Activated CD8-positive, alpha-beta T cell treated with anti-CD3 and anti-CD28 coated beads, Interleukin-2, amount 10 ng/mL, durations not matched to agents 7 days and 5 days (primary cell): ENCODE data around the gene CHCHD3. TPM values are rescaled to one million over a fixed set of nuclear protein-coding genes. Genes with fewer than 3 reads are reported as not detected.

Source experiments
- ATAC-seq: fragments of 150-1000 bp; cut with Tn5 transposase; one replicate; pipeline ENCODE4 v1.10.0; 2021; ENCODE audit warnings: moderate library complexity
- CTCF ChIA-PET: fragments of 350-600 bp; sonication (Branson Sonifier 250); formaldehyde crosslinking; loops from one replicate; lab custom pipeline; 2021; ENCODE audit warnings: antibody characterized with exemption; lab: Charles Lee
- POLR2A ChIA-PET: fragments of 350-600 bp; sonication (Branson Sonifier 250); formaldehyde crosslinking; loops from one replicate; lab custom pipeline; 2021; ENCODE audit warnings: antibody characterized with exemption; lab: Charles Lee
- DNase-seq: peaks from one replicate; pipeline ENCODE4 v3.0.0-alpha.2; 2020
- H3K27ac Mint-ChIP-seq: one replicate; pipeline ENCODE4 v1.8.0; 2021; ENCODE audit warnings: mild to moderate bottlenecking, mixed read lengths
- H3K27me3 Mint-ChIP-seq: one replicate; pipeline ENCODE4 v1.8.0; 2021; ENCODE audit warnings: low read depth, mixed read lengths
- H3K36me3 Mint-ChIP-seq: one replicate; pipeline ENCODE4 v1.8.0; 2021; ENCODE audit warnings: low read depth, mixed read lengths
- H3K4me1 Mint-ChIP-seq: one replicate; pipeline ENCODE4 v1.8.0; 2021; ENCODE audit warnings: low read depth, mixed read lengths
- H3K4me3 Mint-ChIP-seq: one replicate; pipeline ENCODE4 v1.8.0; 2021; ENCODE audit warnings: mild to moderate bottlenecking, mixed read lengths
- H3K9me3 Mint-ChIP-seq: one replicate; pipeline ENCODE4 v1.8.0; 2022; ENCODE audit warnings: mixed read lengths; ENCODE audit not compliant: insufficient read depth
- total RNA-seq, 2 experiments: library from RNA; stranded (reverse); gene quantifications; one replicate each; pipeline ENCODE4 v1.2.3, GENCODE V29; 2021

Gene CHCHD3
- total RNA-seq, 2 experiments from 2014 or later, result 60.1 to 62.5 TPM

- peaks cover 5% of the 10 kb centered on the region for H3K36me3 Mint-ChIP-seq
- no peak overlapping the region for H3K27ac Mint-ChIP-seq
- CTCF ChIA-PET, result no interaction called here
- DNase-seq, result no peak
- no peaks in the 10 kb centered on the region for H3K9me3 Mint-ChIP-seq
- POLR2A ChIA-PET, result no interaction called here
- H3K4me1 Mint-ChIP-seq, result no peaks in the 10 kb centered on the region
- H3K4me3 Mint-ChIP-seq, result no peak overlapping the region
- ATAC-seq, result no peak
- no peaks in the 10 kb centered on the region for H3K27me3 Mint-ChIP-seq
Observed at GRCh38 chr7:132815696-132816311, 266.1 kb downstream of the CHCHD3 start.

GRCh38 chr7:132815130-132815529 lies 266.8 kb downstream of the CHCHD3 start:
- no peaks in the 10 kb centered on the region for H3K27me3 Mint-ChIP-seq
- H3K27ac Mint-ChIP-seq, result no peak overlapping the region
- peaks cover 5% of the 10 kb centered on the region for H3K36me3 Mint-ChIP-seq
- DNase-seq (no peak), ATAC-seq (no peak)
- CTCF ChIA-PET, result no interaction called here
- H3K4me3 Mint-ChIP-seq, result no peak overlapping the region
- POLR2A ChIA-PET, result no interaction called here
- no peaks in the 10 kb centered on the region for H3K9me3 Mint-ChIP-seq
- H3K4me1 Mint-ChIP-seq, result no peaks in the 10 kb centered on the region

- H3K9me3 Mint-ChIP-seq, result no peaks in the 10 kb centered on the region
- DNase-seq, result no peak
- ChIA-PET POLR2A (no interaction called here), CTCF (no interaction called here)
- no peak overlapping the region for H3K27ac Mint-ChIP-seq
- H3K36me3 Mint-ChIP-seq, result peaks cover 5% of the 10 kb centered on the region
- no peaks in the 10 kb centered on the region for H3K4me1 Mint-ChIP-seq
- no peaks in the 10 kb centered on the region for H3K27me3 Mint-ChIP-seq
- no peak for ATAC-seq
- H3K4me3 Mint-ChIP-seq, result no peak overlapping the region
Observed at GRCh38 chr7:132810561-132810960, 271.3 kb downstream of the CHCHD3 start.

- ChIA-PET POLR2A (no interaction called here), CTCF (no interaction called here)
- Mint-ChIP-seq H3K4me3 (no peak overlapping the region), H3K9me3 (no peaks in the 10 kb centered on the region), H3K27ac (no peak overlapping the region), H3K4me1 (no peaks in the 10 kb centered on the region), H3K27me3 (no peaks in the 10 kb centered on the region), H3K36me3 (peaks cover 2% of the 10 kb centered on the region)
- DNase-seq (no peak), ATAC-seq (no peak)
Observed at GRCh38 chr7:132806834-132807233, 275.1 kb downstream of the CHCHD3 start.

GRCh38 chr7:132805766-132806165 lies 276.1 kb downstream of the CHCHD3 start:
- Mint-ChIP-seq H3K9me3 (no peaks in the 10 kb centered on the region), H3K4me3 (no peak overlapping the region), H3K4me1 (no peaks in the 10 kb centered on the region), H3K27ac (no peak overlapping the region), H3K27me3 (no peaks in the 10 kb centered on the region), H3K36me3 (no peaks in the 10 kb centered on the region)
- POLR2A ChIA-PET, result interaction anchor here (0.6 kb wide), 1 partner anchor 72 kb away, joined by 4 read pairs; no protein-coding TSS in a partner anchor
- CTCF ChIA-PET, result no interaction called here
- peak; percentile 33 for ATAC-seq
- DNase-seq, result no peak

- H3K27me3 Mint-ChIP-seq, result no peaks in the 10 kb centered on the region
Observed at GRCh38 chr7:132804849-132805485, 276.9 kb downstream of the CHCHD3 start.

GRCh38 chr7:132800522-132800921 lies 281.4 kb downstream of the CHCHD3 start:
- ATAC-seq (no peak), DNase-seq (no peak)
- ChIA-PET CTCF (no interaction called here), POLR2A (no interaction called here)
- Mint-ChIP-seq H3K4me1 (no peaks in the 10 kb centered on the region), H3K36me3 (peaks cover 2% of the 10 kb centered on the region), H3K27me3 (no peaks in the 10 kb centered on the region), H3K27ac (no peak overlapping the region), H3K9me3 (no peaks in the 10 kb centered on the region), H3K4me3 (no peak overlapping the region)

More at GRCh38 chr7:132804849-132805485, 276.9 kb downstream of the CHCHD3 start:
- CTCF ChIA-PET, result no interaction called here
- POLR2A ChIA-PET, result no interaction called here
- Mint-ChIP-seq H3K9me3 (no peaks in the 10 kb centered on the region), H3K36me3 (no peaks in the 10 kb centered on the region), H3K27ac (no peak overlapping the region), H3K4me3 (no peak overlapping the region), H3K4me1 (no peaks in the 10 kb centered on the region)
- no peak for DNase-seq
- no peak for ATAC-seq

GRCh38 chr7:132799081-132799413 lies 282.8 kb downstream of the CHCHD3 start:
- DNase-seq (no peak), ATAC-seq (no peak)
- no peak overlapping the region for H3K27ac Mint-ChIP-seq
- H3K36me3 Mint-ChIP-seq, result peaks cover 2% of the 10 kb centered on the region
- no peaks in the 10 kb centered on the region for H3K9me3 Mint-ChIP-seq
- no peaks in the 10 kb centered on the region for H3K27me3 Mint-ChIP-seq
- H3K4me1 Mint-ChIP-seq, result no peaks in the 10 kb centered on the region
- no peak overlapping the region for H3K4me3 Mint-ChIP-seq
- CTCF ChIA-PET, result no interaction called here
- POLR2A ChIA-PET, result no interaction called here

GRCh38 chr7:132797152-132797551 lies 284.7 kb downstream of the CHCHD3 start:
- POLR2A ChIA-PET, result no interaction called here
- no peak overlapping the region for H3K27ac Mint-ChIP-seq
- CTCF ChIA-PET, result no interaction called here
- H3K4me1 Mint-ChIP-seq, result no peaks in the 10 kb centered on the region
- no peak overlapping the region for H3K4me3 Mint-ChIP-seq
- peaks cover 2% of the 10 kb centered on the region for H3K36me3 Mint-ChIP-seq
- DNase-seq, result no peak
- H3K9me3 Mint-ChIP-seq, result no peaks in the 10 kb centered on the region
- H3K27me3 Mint-ChIP-seq, result no peaks in the 10 kb centered on the region
- no peak for ATAC-seq

GRCh38 chr7:132793474-132793873 lies 288.4 kb downstream of the CHCHD3 start:
- no peak for DNase-seq
- Mint-ChIP-seq H3K36me3 (peaks cover 4% of the 10 kb centered on the region), H3K27ac (no peak overlapping the region), H3K9me3 (no peaks in the 10 kb centered on the region), H3K4me3 (no peak overlapping the region), H3K4me1 (no peaks in the 10 kb centered on the region), H3K27me3 (no peaks in the 10 kb centered on the region)
- ChIA-PET POLR2A (no interaction called here), CTCF (no interaction called here)
- ATAC-seq, result no peak

- no peaks in the 10 kb centered on the region for H3K4me1 Mint-ChIP-seq
- DNase-seq (no peak), ATAC-seq (no peak)
- no peak overlapping the region for H3K27ac Mint-ChIP-seq
- H3K27me3 Mint-ChIP-seq, result no peaks in the 10 kb centered on the region
- no peak overlapping the region for H3K4me3 Mint-ChIP-seq
- no peaks in the 10 kb centered on the region for H3K9me3 Mint-ChIP-seq
- CTCF ChIA-PET, result no interaction called here
- peaks cover 13% of the 10 kb centered on the region for H3K36me3 Mint-ChIP-seq
- POLR2A ChIA-PET, result no interaction called here
Observed at GRCh38 chr7:132791036-132791435, 290.9 kb downstream of the CHCHD3 start.

GRCh38 chr7:132790104-132790503 lies 291.8 kb downstream of the CHCHD3 start:
- H3K27ac Mint-ChIP-seq, result no peak overlapping the region
- DNase-seq, result no peak
- ChIA-PET POLR2A (no interaction called here), CTCF (no interaction called here)
- H3K9me3 Mint-ChIP-seq, result no peaks in the 10 kb centered on the region
- peaks cover 16% of the 10 kb centered on the region for H3K36me3 Mint-ChIP-seq
- H3K4me3 Mint-ChIP-seq, result no peak overlapping the region
- H3K4me1 Mint-ChIP-seq, result no peaks in the 10 kb centered on the region
- ATAC-seq, result no peak
- no peaks in the 10 kb centered on the region for H3K27me3 Mint-ChIP-seq

GRCh38 chr7:132789281-132789680 lies 292.6 kb downstream of the CHCHD3 start:
- Mint-ChIP-seq H3K4me1 (no peaks in the 10 kb centered on the region), H3K27ac (no peak overlapping the region), H3K36me3 (peaks cover 21% of the 10 kb centered on the region), H3K9me3 (no peaks in the 10 kb centered on the region), H3K27me3 (no peaks in the 10 kb centered on the region), H3K4me3 (no peak overlapping the region)
- ATAC-seq (no peak), DNase-seq (no peak)
- ChIA-PET CTCF (no interaction called here), POLR2A (no interaction called here)
